ENCODE results near the gene NPPA.

DNA sequence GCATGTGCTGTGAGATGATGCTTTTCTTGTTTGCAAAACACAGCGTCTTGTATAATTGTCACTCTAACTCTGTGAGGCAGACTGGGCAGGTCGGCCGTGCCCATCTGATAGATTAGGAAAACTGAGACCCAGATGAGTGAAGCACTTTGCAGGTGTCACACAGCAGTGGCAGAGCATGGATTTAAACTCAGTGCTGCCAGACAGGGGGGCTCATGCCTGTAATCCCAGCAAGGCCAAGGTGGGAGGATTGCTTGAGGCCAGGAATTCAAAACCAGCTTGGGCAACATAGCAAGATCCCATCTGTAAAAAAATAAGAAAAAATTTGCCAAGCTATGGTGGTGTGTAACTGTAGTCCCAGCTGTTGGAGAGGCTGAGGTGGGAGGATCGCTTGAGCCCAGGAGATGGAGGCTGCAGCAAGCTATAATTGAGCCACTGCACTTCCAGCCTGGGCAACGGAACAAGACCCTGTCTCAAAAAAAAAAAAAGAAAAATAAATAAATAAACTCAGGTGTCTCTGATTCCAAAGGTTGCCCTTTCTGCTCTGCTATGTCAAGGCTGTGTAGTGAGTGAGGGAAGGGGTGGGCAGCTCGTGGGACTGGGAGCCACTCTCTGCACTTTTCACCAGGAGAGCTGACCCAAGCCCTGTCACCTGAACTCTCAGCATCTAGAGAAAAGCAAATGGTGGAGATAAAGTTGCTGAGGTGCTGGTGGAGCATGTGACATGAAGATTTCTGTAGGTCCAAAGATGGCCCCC, 44.0 kb upstream of the NPPA start:
- TF ChIP-seq EZH2 (IDR thresholded peaks at IDR 0.05; ENCODE audit: low read length, unreplicated experiment), result no peak
- TF ChIP-seq, protein P1, sequence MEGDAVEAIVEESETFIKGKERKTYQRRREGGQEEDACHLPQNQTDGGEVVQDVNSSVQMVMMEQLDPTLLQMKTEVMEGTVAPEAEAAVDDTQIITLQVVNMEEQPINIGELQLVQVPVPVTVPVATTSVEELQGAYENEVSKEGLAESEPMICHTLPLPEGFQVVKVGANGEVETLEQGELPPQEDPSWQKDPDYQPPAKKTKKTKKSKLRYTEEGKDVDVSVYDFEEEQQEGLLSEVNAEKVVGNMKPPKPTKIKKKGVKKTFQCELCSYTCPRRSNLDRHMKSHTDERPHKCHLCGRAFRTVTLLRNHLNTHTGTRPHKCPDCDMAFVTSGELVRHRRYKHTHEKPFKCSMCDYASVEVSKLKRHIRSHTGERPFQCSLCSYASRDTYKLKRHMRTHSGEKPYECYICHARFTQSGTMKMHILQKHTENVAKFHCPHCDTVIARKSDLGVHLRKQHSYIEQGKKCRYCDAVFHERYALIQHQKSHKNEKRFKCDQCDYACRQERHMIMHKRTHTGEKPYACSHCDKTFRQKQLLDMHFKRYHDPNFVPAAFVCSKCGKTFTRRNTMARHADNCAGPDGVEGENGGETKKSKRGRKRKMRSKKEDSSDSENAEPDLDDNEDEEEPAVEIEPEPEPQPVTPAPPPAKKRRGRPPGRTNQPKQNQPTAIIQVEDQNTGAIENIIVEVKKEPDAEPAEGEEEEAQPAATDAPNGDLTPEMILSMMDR (conservative IDR thresholded peaks at IDR 0.05; ENCODE audit: low read depth, low read length), result no peak
- no peak for TF ChIP-seq EZH2phosphoT487 (IDR thresholded peaks at IDR 0.05; ENCODE audit: borderline replicate concordance, low read length)
